GM12878 (cell line): ENCODE data around the gene HTRA3. TPM values are rescaled to one million over a fixed set of nuclear protein-coding genes. Genes with fewer than 3 reads are reported as not detected.

Experiments
- ATAC-seq: fragments of 200-7000 bp; cut with Tn5 transposase; 3 replicates; pipeline ENCODE4 v1.9.1; 2020; ENCODE audit warnings: mild to moderate bottlenecking, moderate library complexity
- BruUV-seq: library from RNA; stranded (reverse); fragments of 400-500 nt; replicated peaks from 2 replicates; lab custom pipeline; 2021; lab: Mats Ljungman, UMichigan
- CTCF ChIA-PET: fragments of 300-600 bp; sonication (Branson Sonifier 250); formaldehyde crosslinking; extraction: SDS; loops from one replicate; lab custom pipeline; 2021; ENCODE audit warnings: inconsistent platforms; lab: Yijun Ruan, JAX
- POLR2A ChIA-PET: fragments of 350-600 bp; formaldehyde crosslinking; extraction: SDS; loops from one replicate; lab custom pipeline; 2021; ENCODE audit warnings: inconsistent platforms; lab: Charles Lee
- RAD21 ChIA-PET: fragments of 300-600 bp; sonication (Branson Sonifier 250); formaldehyde crosslinking; loops from one replicate; lab custom pipeline; 2023; ENCODE audit warnings: antibody characterized with exemption; ENCODE audit not compliant: unreplicated experiment; lab: Charles Lee
- SMC1A ChIA-PET: fragments of 300-600 bp; sonication (Branson Sonifier 250); formaldehyde crosslinking; loops from one replicate; lab custom pipeline; 2023; ENCODE audit not compliant: unreplicated experiment, uncharacterized antibody; lab: Charles Lee
- DNase-seq: peaks from one replicate; pipeline ENCODE4 v3.0.0-alpha.2; 2011; ENCODE audit warnings: low read depth, low spot score
- FAIRE-seq: peaks from 3 replicates; lab custom pipeline; 2011; peaks lifted over from hg19 to GRCh38; lab: Jason Lieb, UNC
- H2AFZ ChIP-seq: 2 replicates; pipeline ENCODE4 v1.6.0; 2011; ENCODE audit warnings: low read depth, low read length, control low read depth; ENCODE audit not compliant: control insufficient read depth
- H3K27ac ChIP-seq: 2 replicates; pipeline ENCODE4 v1.5.1; 2011; ENCODE audit warnings: control low read depth; ENCODE audit not compliant: control insufficient read depth, insufficient read depth
- H3K27me3 ChIP-seq, 2 experiments: replicated peaks in 1 of 2; 2 replicates each; pipeline versions ENCODE4 v1.6.0 to v1.6.1; 2011; ENCODE audit warnings: low read length in 1 of 2; ENCODE audit not compliant: control insufficient read depth in 2 of 2, insufficient read depth in 2 of 2
- H3K36me3 ChIP-seq, 2 experiments: 2 replicates each; pipeline ENCODE4 v1.5.1; 2011; ENCODE audit warnings: low read length in 1 of 2; ENCODE audit not compliant: control insufficient read depth in 2 of 2, insufficient read depth in 2 of 2
- H3K4me1 ChIP-seq: 2 replicates; pipeline ENCODE4 v1.6.1; 2011; ENCODE audit warnings: mild to moderate bottlenecking, low read length, moderate library complexity, mixed read lengths; ENCODE audit not compliant: control insufficient read depth, insufficient read depth
- H3K4me2 ChIP-seq: 2 replicates; pipeline ENCODE4 v1.6.0; 2011; ENCODE audit warnings: control low read depth; ENCODE audit not compliant: control insufficient read depth, insufficient read depth
- H3K4me3 ChIP-seq: fragments of 200-600 bp; sonication (generic); 2 replicates; pipeline ENCODE4 v1.5.1; 2016
- H3K79me2 ChIP-seq: 2 replicates; pipeline ENCODE4 v1.6.0; 2011; ENCODE audit warnings: low read length; ENCODE audit not compliant: control insufficient read depth, insufficient read depth
- H3K9ac ChIP-seq: 2 replicates; pipeline ENCODE4 v1.8.0; 2011; ENCODE audit warnings: low read length, control low read depth, mixed read lengths; ENCODE audit not compliant: control insufficient read depth, insufficient read depth
- H3K9me3 ChIP-seq: replicated peaks from 3 replicates; pipeline ENCODE4 v1.5.1; 2011; ENCODE audit warnings: mild to moderate bottlenecking, low read length; ENCODE audit not compliant: control insufficient read depth, insufficient read depth
- H4K20me1 ChIP-seq: 2 replicates; pipeline ENCODE4 v1.6.0; 2011; ENCODE audit not compliant: control insufficient read depth, insufficient read depth
- KAT2A ChIP-seq: conservative IDR thresholded peaks from 2 replicates; pipeline ENCODE4 v1.6.1; 2011; ENCODE audit warnings: low read depth, low read length; ENCODE audit not compliant: control insufficient read depth
- PAX5 ChIP-seq: IDR thresholded peaks from 2 replicates; pipeline ENCODE4 v1.6.1; 2011; ENCODE audit warnings: low read depth, low read length, borderline replicate concordance
- RAD21 ChIP-seq: IDR thresholded peaks from 2 replicates; pipeline ENCODE4 v1.6.1; 2011; ENCODE audit warnings: mild to moderate bottlenecking, low read depth, low read length, moderate library complexity; ENCODE audit not compliant: insufficient read depth
- SPI1 ChIP-seq: IDR thresholded peaks from 2 replicates; pipeline ENCODE4 v1.6.1; 2011; ENCODE audit warnings: low read depth, mild to moderate bottlenecking, low read length, moderate library complexity, borderline replicate concordance; ENCODE audit not compliant: insufficient read depth
- ZSCAN29 ChIP-seq: fragments of 450-650 bp; IDR thresholded peaks from 2 replicates; pipeline ENCODE4 v1.6.1; 2017; ENCODE audit warnings: mild to moderate bottlenecking, moderate library complexity
- WGBS: methylation state at CpG from one replicate; pipeline ENCODE4 v1.1.6; 2016; ENCODE audit warnings: low lambda C conversion rate; ENCODE audit not compliant: insufficient replicate concordance, insufficient coverage; ENCODE audit errors: missing lambda C conversion rate; 5-methylcytosine and 5-hydroxymethylcytosine counted together
- in situ Hi-C: fragments of 300-500 bp; cut with MboI; formaldehyde crosslinking; loops from 9 replicates; pipeline ENCODE4 v1.14.3; 2018; ENCODE audit warnings: mixed read lengths
- intact Hi-C: fragments of 100-400 bp; cut with micrococcal nuclease; formaldehyde crosslinking; loops from one replicate; pipeline ENCODE4 v1.14.2; 2022; ENCODE audit not compliant: unreplicated experiment
- polyA plus RNA-seq, 11 experiments: library from polyadenylated mRNA; depleted of rRNA in 4 of 11; unstranded in 6 of 11; stranded (reverse) in 5 of 11; fragments of >200 nt; fragmentation: Nextera tagmentation in 4 of 11; fragmentation: Illumina TruSeq in 1 of 11; extraction: Ambion mirVana in 4 of 11; extraction: Trizol in 1 of 11; gene quantifications; 1 replicate in 1 of 11; 2 replicates in 10 of 11; pipeline versions ENCODE4 v1.2.1 to v1.2.3, GENCODE V29; 2011 to 2016; ENCODE audit warnings: inconsistent platforms in 2 of 11, missing spikeins in 2 of 11, low read depth in 1 of 11
- total RNA-seq, 4 experiments: library from RNA; depleted of rRNA in 3 of 4; stranded (reverse); fragments of >200 nt in 3 of 4; fragmentation: Illumina TruSeq in 1 of 4; extraction: Trizol in 1 of 4; gene quantifications; 2 replicates each; pipeline versions ENCODE4 v1.2.1 to v1.2.3, GENCODE V29; 2013 to 2021
- TF ChIP-seq, protein P1 (sequence below): fragments of 450-650 bp; IDR thresholded peaks from 2 replicates; pipeline ENCODE4 v1.6.1; 2016; ENCODE audit warnings: mild to moderate bottlenecking

HTRA3 gene
- total and polyA plus RNA-seq, 10 of the 15 experiments (the other 5 are each of a cell fraction or from before 2014, with no cell fraction given): 0.04 to 1.2 (median 0.08) TPM; not detected in 7

DNA sequence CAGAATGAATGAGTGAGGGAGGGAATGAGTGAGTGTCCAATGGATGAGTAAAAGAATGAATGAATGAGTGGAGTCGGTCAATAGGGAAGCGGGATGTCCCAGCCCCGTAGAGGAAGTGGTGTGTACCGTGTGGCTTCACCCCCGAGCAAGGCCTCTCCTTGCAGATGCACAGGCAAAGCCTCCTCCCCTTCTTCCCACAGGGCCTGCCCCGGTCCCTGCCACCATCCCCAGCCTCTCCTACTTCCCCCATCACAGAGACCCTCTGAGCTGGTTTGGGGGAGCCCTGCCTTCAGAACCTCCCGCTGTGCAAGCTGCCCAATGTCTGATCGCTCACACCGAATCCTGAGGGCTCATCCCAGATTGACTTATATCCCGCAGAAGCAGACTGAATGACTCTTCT lies 13.6 kb downstream of the HTRA3 start:
- DNase-seq (no peak), FAIRE-seq (no peak), ATAC-seq (no peak)
- ChIA-PET SMC1A (no interaction called here), POLR2A (no interaction called here), RAD21 (interaction anchor here (2.0 kb wide), 1 partner anchor 106 kb away, joined by 4 read pairs; no protein-coding TSS in a partner anchor), CTCF (no interaction called here)
- no peak overlapping the region for H3K27ac ChIP-seq
- H2AFZ ChIP-seq: no peak overlapping the region
- H3K79me2 ChIP-seq: no peaks in the 10 kb centered on the region
- in situ Hi-C loops: no loop called here
- H4K20me1 ChIP-seq: no peaks in the 10 kb centered on the region
- peak; percentile 24; the same call in 1 of the 2 replicates for TF ChIP-seq SPI1
- no peak for TF ChIP-seq PAX5
- no peaks in the 10 kb centered on the region for H3K36me3 ChIP-seq
- H3K9ac ChIP-seq: no peak overlapping the region
- no peaks in the 10 kb centered on the region for H3K9me3 ChIP-seq
- 43% methylated on average over 10 of the region's 10 CpGs for WGBS
- intact Hi-C loops: no loop called here
- H3K4me1 ChIP-seq: no peaks in the 10 kb centered on the region
- H3K4me3 ChIP-seq: no peak overlapping the region
- no peaks in the 10 kb centered on the region; a peak in 2 of 4 replicates for H3K27me3 ChIP-seq
- no peak overlapping the region for H3K4me2 ChIP-seq
- BruUV-seq: no TSS peak

DNA sequence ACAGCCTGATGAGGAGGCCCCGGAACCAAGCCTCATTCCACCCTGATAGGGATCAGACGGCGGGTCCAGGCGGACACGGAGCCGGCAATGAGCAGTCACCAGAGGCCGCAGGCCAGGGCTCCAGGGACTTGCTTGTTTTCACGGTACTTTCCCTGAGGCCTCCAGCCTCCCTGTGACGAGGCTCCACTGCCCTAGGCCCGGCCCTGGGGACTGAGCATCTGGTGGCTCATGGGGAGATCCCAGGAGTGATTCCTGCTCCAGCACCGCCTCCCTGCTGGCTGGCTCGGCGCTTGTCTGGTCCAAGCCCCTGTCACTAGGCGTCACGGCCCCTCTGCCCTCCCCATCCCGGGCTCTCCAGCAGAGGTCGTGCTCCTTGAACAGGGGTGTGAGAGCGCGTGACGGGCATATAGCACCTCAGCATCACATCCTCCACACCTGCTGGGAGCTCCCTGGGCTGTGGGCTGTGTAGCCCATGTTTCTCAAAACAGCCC lies 14.1 kb downstream of the HTRA3 start:
- Histone ChIP-seq H4K20me1 (no peaks in the 10 kb centered on the region), H3K36me3 (no peaks in the 10 kb centered on the region), H2AFZ (no peak overlapping the region), H3K4me3 (no peak overlapping the region), H3K27me3 (no peaks in the 10 kb centered on the region; a peak in 2 of 4 replicates), H3K9me3 (no peaks in the 10 kb centered on the region), H3K4me2 (no peak overlapping the region), H3K27ac (no peak overlapping the region), H3K4me1 (no peaks in the 10 kb centered on the region), H3K79me2 (no peaks in the 10 kb centered on the region), H3K9ac (no peak overlapping the region)
- in situ Hi-C loops (no loop called here), intact Hi-C loops (no loop called here)
- SMC1A ChIA-PET: no interaction called here
- ATAC-seq: peak; percentile 34; the same call in 2 of the 3 replicates
- CTCF ChIA-PET: no interaction called here
- FAIRE-seq: no peak
- BruUV-seq: no TSS peak
- WGBS: 35% methylated on average over 20 of the region's 20 CpGs
- no peak for DNase-seq
- POLR2A ChIA-PET: no interaction called here
- RAD21 ChIA-PET: no interaction called here
- no peak for TF ChIP-seq KAT2A
- TF ChIP-seq ZSCAN29: no peak
- TF ChIP-seq RAD21: no peak
- TF ChIP-seq, protein P1, sequence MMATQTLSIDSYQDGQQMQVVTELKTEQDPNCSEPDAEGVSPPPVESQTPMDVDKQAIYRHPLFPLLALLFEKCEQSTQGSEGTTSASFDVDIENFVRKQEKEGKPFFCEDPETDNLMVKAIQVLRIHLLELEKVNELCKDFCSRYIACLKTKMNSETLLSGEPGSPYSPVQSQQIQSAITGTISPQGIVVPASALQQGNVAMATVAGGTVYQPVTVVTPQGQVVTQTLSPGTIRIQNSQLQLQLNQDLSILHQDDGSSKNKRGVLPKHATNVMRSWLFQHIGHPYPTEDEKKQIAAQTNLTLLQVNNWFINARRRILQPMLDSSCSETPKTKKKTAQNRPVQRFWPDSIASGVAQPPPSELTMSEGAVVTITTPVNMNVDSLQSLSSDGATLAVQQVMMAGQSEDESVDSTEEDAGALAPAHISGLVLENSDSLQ: no peak
